Thyroid gland (tissue), 4 donors: ENCODE results near the gene DMWD. TPM values are rescaled to one million over a fixed set of nuclear protein-coding genes. Genes with fewer than 3 reads are reported as not detected.

Experiments
- DNase-seq, 2 donors: peaks; one replicate each; pipeline ENCODE4 v3.0.0-alpha.2; 2019
- H3K27ac ChIP-seq, 3 donors: fragments of 200-600 bp; sonication (generic); 1 replicate in 2 of 3; 2 replicates in 1 of 3; pipeline ENCODE4 v1.5.1; 2016 to 2019; ENCODE audit warnings: mild to moderate bottlenecking in 1 of 3, moderate library complexity in 1 of 3
- H3K27me3 ChIP-seq: fragments of 200-600 bp; sonication (generic); one replicate; pipeline ENCODE4 v1.5.1; 2019
- H3K36me3 ChIP-seq, 2 donors: fragments of 200-600 bp; sonication (generic); one replicate each; pipeline ENCODE4 v1.5.1; 2016 to 2019
- H3K4me1 ChIP-seq, 2 donors: fragments of 200-600 bp; sonication (generic); one replicate each; pipeline ENCODE4 v1.5.1; 2017 to 2019
- H3K4me3 ChIP-seq, 3 donors: fragments of 200-600 bp; sonication (generic); replicated peaks in 1 of 3; 1 replicate in 2 of 3; 2 replicates in 1 of 3; pipeline ENCODE4 v1.5.1; 2016; ENCODE audit warnings: mild to moderate bottlenecking in 1 of 3
- H3K9me3 ChIP-seq: fragments of 200-600 bp; sonication (generic); one replicate; pipeline ENCODE4 v1.5.1; 2017
- CTCF ChIP-seq, 6 experiments: fragments of 200-600 bp in 3 of 6; fragments of 450-650 bp in 3 of 6; sonication (generic) in 3 of 6; IDR thresholded peaks; one replicate each; pipeline ENCODE4 v1.5.1; 2016 to 2019; ENCODE audit warnings: antibody characterized with exemption in 6 of 6, mild to moderate bottlenecking in 2 of 6, inconsistent platforms in 1 of 6, moderate library complexity in 1 of 6
- POLR2A ChIP-seq, 2 donors: fragments of 450-650 bp; IDR thresholded peaks; one replicate each; pipeline ENCODE4 v1.6.1; 2017; ENCODE audit warnings: antibody characterized with exemption in 2 of 2, mild to moderate bottlenecking in 2 of 2, moderate library complexity in 1 of 2
- WGBS, 2 donors: methylation state at CpG; one replicate each; pipeline ENCODE4 v1.1.5; 2017; 5-methylcytosine and 5-hydroxymethylcytosine counted together
- intact Hi-C: fragments of 100-400 bp; cut with DNase I; formaldehyde crosslinking; loops from one replicate; pipeline ENCODE4 v1.15.1; 2023
- total RNA-seq, 4 donors: library from RNA; depleted of rRNA; stranded (reverse); fragments of >200 nt; gene quantifications; one replicate each; pipeline ENCODE4 v1.2.3, GENCODE V29; 2016

The DMWD gene
- total RNA-seq, 4 donors from 2014 or later, result 38.2 to 69.7 (median 48.3) TPM

DNA sequence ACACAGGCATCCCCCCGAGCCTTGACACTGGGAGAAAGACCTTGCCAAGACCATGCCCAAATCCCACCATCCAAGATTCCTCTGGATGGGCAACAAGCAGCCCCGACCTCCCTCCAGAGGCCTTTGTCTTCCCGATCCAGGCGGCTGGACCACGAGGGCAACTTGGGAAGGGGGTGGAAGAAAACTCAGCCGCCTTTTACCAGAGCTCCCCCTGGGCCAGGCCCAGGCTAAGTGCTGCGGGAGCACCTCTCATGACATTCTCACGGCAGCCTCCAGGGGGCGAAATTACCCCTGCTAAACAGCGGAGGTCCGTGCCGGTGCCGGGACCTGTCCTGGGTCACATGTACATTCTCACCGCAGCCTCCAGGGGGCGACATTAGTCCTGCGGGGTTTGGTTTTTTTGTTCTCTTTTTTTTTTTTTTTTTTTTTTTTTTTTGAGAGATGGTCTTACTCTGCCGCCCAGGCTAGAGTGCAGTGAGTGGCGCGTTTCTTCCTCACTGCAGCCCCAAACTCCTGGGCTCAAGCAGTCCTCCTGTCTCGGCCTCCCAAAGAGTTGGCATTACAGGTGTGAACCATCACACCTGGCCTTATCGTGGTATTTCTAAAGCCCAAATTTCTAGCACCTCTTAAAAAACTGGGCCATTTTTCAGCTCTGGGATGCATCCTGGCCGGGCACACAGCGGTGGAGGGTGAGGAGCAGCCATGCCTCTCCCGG is 24.5 kb upstream of the DMWD start:
- H3K36me3 ChIP-seq, result peaks cover 3 to 8% of the 10 kb centered on the region in 2 donors
- peaks cover 0 to 4% of the 10 kb centered on the region in 2 donors for H3K4me1 ChIP-seq
- no peak overlapping the region for H3K27ac ChIP-seq
- TF ChIP-seq CTCF (IDR thresholded peaks at IDR 0.05), result peak; percentile 93 to 99 (median 97)
- no peak for TF ChIP-seq POLR2A (IDR thresholded peaks at IDR 0.05)
- no peak overlapping the region for H3K4me3 ChIP-seq
- DNase-seq, result peak; percentile 93 to 95
- H3K27me3 ChIP-seq, result no peaks in the 10 kb centered on the region
- H3K9me3 ChIP-seq, result no peaks in the 10 kb centered on the region
- WGBS, 2 donors, result 16 to 25% methylated on average over 23 to 24 of the region's 24 CpGs
- intact Hi-C loops, result loop anchor here (5.0 kb wide), 1 partner anchor 65 kb away; no protein-coding TSS in a partner anchor

GRCh38 chr19:45816236-45817009 is 23.8 kb upstream of the DMWD start:
- intact Hi-C loops, result loop anchor here (5.0 kb wide), 1 partner anchor 66 kb away; no protein-coding TSS in a partner anchor
- 73 to 97% methylated on average over 12 to 16 of the region's 18 CpGs for WGBS, 2 donors
- no peak for DNase-seq

GRCh38 chr19:45815481-45816216 is 23.0 kb upstream of the DMWD start:
- H3K27ac ChIP-seq, result no peak overlapping the region
- no peaks in the 10 kb centered on the region for H3K9me3 ChIP-seq
- H3K4me3 ChIP-seq, result no peak overlapping the region
- H3K36me3 ChIP-seq, result peaks cover 0 to 3% of the 10 kb centered on the region in 2 donors
- H3K27me3 ChIP-seq, result no peaks in the 10 kb centered on the region
- no peak for TF ChIP-seq POLR2A (IDR thresholded peaks at IDR 0.05)
- TF ChIP-seq CTCF (IDR thresholded peaks at IDR 0.05), result no peak
- DNase-seq, result no peak
- H3K4me1 ChIP-seq, result peaks cover 0 to 5% of the 10 kb centered on the region in 2 donors
- intact Hi-C loops, result loop anchor here (5.0 kb wide), 1 partner anchor 67 kb away; no protein-coding TSS in a partner anchor
- WGBS, 2 donors, result 40 to 46% methylated on average over 17 to 35 of the region's 44 CpGs

More at GRCh38 chr19:45816236-45817009, 23.8 kb upstream of the DMWD start:
- H3K4me1 ChIP-seq, result peaks cover 0 to 4% of the 10 kb centered on the region in 2 donors
- H3K9me3 ChIP-seq, result no peaks in the 10 kb centered on the region
- H3K4me3 ChIP-seq, result no peak overlapping the region
- TF ChIP-seq CTCF (IDR thresholded peaks at IDR 0.05), result no peak
- no peak for TF ChIP-seq POLR2A (IDR thresholded peaks at IDR 0.05)
- no peaks in the 10 kb centered on the region for H3K27me3 ChIP-seq
- H3K27ac ChIP-seq, result no peak overlapping the region
- peaks cover 3 to 4% of the 10 kb centered on the region in 2 donors for H3K36me3 ChIP-seq

GRCh38 chr19:45814851-45815480 is 22.3 kb upstream of the DMWD start, which contains the start of gene RSPH6A:
TSS of gene RSPH6A (minus strand) at chr19:45815308. CDS start at chr19:45815176, 132 bp downstream.
- Histone ChIP-seq H3K4me3 (no peak within 1 kb of the TSS), H3K27ac (no peak within 1 kb of the TSS), H3K27me3 (no peaks in the 10 kb centered on the region), H3K9me3 (no peaks in the 10 kb centered on the region), H3K4me1 (peaks cover 0 to 11% of the 10 kb centered on the region in 2 donors), H3K36me3 (peaks cover 0 to 3% of the 10 kb centered on the region in 2 donors)
- 62 to 66% methylated on average over 27 to 36 of the region's 40 CpGs for WGBS, 2 donors
- no peak for DNase-seq
- no peak for TF ChIP-seq POLR2A (IDR thresholded peaks at IDR 0.05)
- TF ChIP-seq CTCF (IDR thresholded peaks at IDR 0.05), result no peak
- intact Hi-C loops, result loop anchor here (5.0 kb wide), 1 partner anchor 67 kb away; no protein-coding TSS in a partner anchor
